ENCODE data around the gene DDX10.

Gene DDX10

GRCh38 chr11:108897916-108898315 lies 233.0 kb downstream of the DDX10 start:
- DNase-seq (ENCODE audit: low read depth in 1 of 2, low spot score in 1 of 2) = no peak

- no peak for DNase-seq (ENCODE audit: low read depth in 1 of 2, low spot score in 1 of 2)
Measured at GRCh38 chr11:108901359-108901758, 236.5 kb downstream of the DDX10 start.

DNA sequence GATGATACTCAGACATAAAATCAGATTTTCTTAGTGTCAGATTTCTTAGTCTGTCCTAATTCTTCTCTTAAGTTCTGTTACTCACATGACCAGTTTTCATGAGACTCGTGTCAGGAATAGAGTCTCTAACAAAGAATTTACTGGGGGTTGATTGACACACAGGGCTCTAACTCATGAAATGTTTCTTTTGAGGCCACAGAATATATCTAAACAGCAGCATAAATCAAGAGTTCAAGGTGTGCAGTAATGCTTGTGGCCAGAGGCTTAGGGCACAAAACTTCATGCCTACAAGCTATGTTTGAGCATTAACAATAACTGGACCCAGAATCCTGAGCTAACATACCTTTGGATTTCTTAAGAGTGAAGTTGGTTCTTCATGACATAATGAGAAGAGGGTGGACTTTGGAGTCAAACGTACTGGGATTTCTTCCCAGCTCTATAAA lies 237.2 kb downstream of the DDX10 start:
- no peak for DNase-seq (ENCODE audit: low read depth in 1 of 2, low spot score in 1 of 2)

GRCh38 chr11:108904480-108904879 lies 239.6 kb downstream of the DDX10 start:
- no peak for DNase-seq (ENCODE audit: low read depth in 1 of 2, low spot score in 1 of 2)

DNA sequence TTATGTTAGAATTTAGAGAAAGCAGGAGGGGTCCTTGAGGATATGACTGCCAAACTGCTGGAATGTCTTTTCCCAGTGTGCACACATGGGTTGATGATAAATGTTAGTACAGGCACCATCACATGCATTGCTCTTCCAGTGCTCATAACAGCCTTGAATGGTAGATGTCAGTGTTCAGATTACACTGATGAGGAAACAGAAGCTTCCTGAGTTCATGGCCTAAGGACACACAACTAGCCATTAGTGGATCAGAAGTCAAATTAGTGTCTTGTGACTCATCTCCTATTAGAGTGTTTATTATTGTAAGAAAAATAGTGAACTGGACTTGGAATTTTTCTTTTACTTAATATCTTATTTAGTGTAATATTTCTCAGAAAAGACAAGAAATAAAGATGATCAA lies 241.5 kb downstream of the DDX10 start:
- no peak for DNase-seq (ENCODE audit: low read depth in 1 of 2, low spot score in 1 of 2)

DNA sequence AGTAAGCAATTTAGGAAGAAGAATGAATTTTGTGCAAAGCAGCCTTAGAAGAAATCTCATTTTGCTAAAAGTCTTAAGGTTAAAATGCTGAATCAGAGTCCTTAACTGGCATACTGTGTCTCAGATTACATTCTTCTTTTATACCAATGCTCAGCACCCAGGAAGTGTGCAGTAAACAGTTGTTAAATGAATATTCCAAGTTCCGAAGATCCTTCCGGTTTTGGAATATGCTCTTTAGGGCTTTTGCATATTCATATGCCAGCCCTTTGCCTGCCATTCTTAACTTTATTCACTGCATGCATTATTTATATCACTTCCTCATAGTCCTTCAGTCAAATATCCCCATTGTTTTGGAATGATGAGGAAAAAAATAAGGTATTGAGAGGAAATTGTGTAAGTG lies 242.0 kb downstream of the DDX10 start:
- no peak for DNase-seq (ENCODE audit: low read depth in 1 of 2, low spot score in 1 of 2)

- no peak for DNase-seq (ENCODE audit: low read depth in 1 of 2, low spot score in 1 of 2)
Measured at GRCh38 chr11:108909041-108909440, 244.2 kb downstream of the DDX10 start.

- no peak for DNase-seq (ENCODE audit: low read depth in 1 of 2, low spot score in 1 of 2)
Measured at GRCh38 chr11:108909921-108910320, 245.1 kb downstream of the DDX10 start.

GRCh38 chr11:108912581-108912980 lies 247.7 kb downstream of the DDX10 start:
- no peak for DNase-seq (ENCODE audit: low read depth in 1 of 2, low spot score in 1 of 2)

- DNase-seq (ENCODE audit: low read depth in 1 of 2, low spot score in 1 of 2) = no peak
Measured at GRCh38 chr11:108913204-108913603, 248.3 kb downstream of the DDX10 start.

DNA sequence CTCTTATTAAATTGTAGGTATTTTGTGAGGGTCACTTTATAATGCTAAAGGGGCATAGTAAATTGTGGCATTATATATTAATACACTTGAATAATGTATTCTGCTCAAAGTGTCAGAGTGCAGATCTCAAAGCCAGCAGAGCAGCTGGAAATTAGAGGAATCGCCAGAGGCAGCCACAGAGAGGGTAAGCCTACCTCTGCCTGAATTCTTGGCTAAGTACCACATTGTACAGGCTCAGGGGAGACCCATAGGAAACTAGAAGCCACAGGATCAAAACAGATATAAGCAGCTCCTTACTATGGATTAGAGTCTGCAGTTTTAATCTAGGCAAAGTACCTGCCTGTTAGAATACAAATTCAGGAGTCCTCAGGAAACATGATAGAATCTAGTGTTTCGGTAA lies 249.3 kb downstream of the DDX10 start:
- no peak for DNase-seq (ENCODE audit: low read depth in 1 of 2, low spot score in 1 of 2)

- DNase-seq (ENCODE audit: low read depth in 1 of 2, low spot score in 1 of 2) = no peak
Measured at GRCh38 chr11:108914981-108915380, 250.1 kb downstream of the DDX10 start.

- no peak for DNase-seq (ENCODE audit: low read depth in 1 of 2, low spot score in 1 of 2)
Measured at GRCh38 chr11:108915666-108916065, 250.8 kb downstream of the DDX10 start.

DNA sequence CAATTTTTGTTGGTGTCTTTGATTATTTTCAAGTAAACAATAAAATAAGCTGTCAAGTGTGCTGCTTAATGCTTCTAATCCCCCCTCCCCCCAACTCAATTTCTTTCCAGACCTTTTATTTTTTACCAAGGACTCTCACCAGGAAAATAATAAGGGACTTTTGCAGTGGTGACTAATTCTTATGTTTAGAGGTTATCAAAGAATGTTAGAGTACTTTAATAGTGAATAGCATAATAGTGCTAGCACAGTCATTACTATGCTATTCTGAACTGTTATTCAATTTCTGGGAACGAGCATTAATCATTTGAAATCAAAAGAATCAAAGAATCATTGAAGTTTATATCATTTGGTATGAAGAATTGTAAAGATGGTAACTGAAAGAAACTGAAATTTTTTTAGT lies 251.4 kb downstream of the DDX10 start:
- no peak for DNase-seq (ENCODE audit: low read depth in 1 of 2, low spot score in 1 of 2)

DNA sequence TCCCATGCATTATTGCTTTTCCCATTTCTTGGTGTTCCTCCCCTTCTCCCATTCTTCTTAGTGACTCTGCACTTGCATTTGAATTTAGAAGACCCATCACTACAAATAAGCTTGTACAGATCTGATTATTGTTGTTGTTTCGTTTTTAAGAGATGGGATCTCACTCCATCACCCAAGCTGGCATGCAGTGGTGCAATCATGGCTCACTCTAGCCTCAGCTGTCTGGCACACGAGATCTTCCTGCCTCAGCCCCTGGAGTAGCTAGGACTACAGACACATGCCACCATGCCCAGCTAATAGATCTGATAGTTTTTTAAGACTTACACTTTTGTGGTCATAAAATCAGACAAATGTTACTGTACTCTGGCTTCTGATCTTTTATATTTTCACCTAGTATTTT lies 252.1 kb downstream of the DDX10 start:
- DNase-seq (ENCODE audit: low read depth in 1 of 2, low spot score in 1 of 2) = no peak

DNA sequence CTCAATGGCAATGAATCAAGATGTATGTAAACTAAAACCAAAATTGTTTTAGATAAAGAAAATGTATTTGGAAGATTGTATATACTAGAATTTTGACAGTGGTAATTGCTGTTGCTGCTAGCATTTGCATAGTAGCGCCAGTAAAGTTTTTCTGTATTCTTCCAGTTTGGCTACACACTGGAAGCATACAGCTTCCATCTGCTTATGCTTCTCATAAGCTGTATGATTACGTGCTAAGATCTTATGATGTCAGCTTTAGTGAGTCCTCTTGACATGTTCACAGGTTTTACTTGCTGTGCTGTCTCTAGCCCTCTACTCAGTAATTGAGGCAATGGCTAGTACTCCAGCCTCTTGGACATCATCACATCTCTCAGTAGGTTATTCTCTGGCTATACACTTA lies 256.3 kb downstream of the DDX10 start:
- no peak for DNase-seq (ENCODE audit: low read depth in 1 of 2, low spot score in 1 of 2)

- no peak for DNase-seq (ENCODE audit: low read depth in 1 of 2, low spot score in 1 of 2)
Measured at GRCh38 chr11:108922241-108922640, 257.4 kb downstream of the DDX10 start.

DNA sequence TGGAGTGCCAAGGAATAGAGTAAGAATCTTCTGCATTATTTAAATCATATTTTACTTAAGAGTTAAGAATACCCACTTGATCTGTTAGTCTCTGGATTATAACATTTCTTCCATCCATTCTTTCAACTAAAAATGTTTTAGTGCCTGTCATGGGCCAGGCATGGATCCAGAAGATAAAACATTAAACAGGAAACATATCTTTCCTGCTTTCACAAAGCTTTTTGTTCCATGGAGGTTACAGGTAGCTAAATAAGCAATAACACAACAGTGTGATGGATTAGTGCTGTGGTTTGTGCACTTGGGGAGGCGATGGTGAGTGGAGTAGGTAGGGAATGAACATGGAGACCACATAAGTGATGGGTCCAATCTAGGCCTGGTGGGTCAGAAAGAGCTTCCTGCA lies 258.5 kb downstream of the DDX10 start:
- no peak for DNase-seq (ENCODE audit: low read depth in 1 of 2, low spot score in 1 of 2)

DNA sequence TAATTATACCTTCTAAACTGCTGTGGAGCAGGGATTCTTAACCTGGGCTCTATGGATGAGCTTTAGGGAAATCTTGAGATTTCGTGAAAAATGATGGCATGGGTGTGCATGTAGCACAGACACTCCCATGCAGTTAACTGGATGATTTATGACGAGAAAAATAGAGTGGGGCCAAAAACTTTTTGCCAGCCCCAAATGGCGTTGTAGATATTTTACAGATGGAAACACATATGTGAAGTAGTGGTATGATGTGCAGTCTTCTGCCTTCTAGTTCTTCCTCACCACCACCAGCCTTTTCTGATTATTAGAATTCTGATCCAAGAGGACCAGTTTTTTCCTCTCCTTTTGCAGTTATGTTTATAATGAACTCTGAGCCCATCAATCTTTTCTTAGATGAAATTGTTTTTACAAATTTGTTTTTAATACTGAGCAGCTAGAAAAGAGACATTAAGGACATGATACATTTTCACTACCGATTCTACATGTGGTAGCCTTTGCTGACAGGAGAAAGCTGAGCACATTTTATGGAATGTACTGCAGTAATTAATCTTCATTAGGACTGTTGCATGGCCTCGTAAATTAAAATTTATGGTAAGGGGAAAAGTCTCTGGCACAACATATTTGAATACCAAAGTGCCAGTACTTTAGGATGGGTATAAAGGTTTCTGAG lies 261.4 kb downstream of the DDX10 start:
- no peak for DNase-seq (ENCODE audit: low read depth in 1 of 2, low spot score in 1 of 2)

DNA sequence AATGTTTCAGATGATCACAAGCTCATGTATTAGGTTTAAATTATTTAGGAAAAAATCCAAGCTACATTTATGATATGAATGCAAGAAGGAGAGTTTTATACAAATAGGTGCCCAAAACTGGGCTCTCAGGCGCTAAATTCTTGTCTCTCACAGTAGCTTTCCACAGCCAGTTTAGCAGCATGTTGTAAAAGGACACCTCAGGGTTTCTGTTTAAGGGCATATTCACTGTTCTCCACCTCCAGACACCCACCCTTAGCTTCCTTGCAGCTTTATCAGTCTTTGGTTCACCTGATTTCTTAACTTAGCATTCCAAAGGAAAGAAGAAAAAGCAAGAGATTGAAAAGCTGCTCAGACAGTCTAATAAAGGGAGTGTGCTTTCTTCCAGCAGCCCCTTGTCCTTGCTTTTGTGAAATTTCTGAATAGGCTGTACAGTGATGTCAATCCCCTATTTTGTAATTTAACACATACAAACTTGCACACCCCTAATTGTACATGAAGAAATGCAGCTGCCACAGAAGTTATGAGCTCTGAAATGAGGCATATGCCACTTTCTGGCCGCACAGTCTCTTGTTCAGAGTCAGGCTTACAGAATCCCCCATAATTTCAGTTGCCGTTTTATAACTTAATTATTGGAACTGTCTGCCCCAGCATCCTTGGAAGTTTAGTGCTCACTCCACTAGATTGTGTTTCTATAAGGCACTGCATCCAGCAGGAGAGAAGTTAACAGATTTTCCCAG lies 262.1 kb downstream of the DDX10 start:
- DNase-seq (ENCODE audit: low read depth in 1 of 2, low spot score in 1 of 2) = no peak

DNA sequence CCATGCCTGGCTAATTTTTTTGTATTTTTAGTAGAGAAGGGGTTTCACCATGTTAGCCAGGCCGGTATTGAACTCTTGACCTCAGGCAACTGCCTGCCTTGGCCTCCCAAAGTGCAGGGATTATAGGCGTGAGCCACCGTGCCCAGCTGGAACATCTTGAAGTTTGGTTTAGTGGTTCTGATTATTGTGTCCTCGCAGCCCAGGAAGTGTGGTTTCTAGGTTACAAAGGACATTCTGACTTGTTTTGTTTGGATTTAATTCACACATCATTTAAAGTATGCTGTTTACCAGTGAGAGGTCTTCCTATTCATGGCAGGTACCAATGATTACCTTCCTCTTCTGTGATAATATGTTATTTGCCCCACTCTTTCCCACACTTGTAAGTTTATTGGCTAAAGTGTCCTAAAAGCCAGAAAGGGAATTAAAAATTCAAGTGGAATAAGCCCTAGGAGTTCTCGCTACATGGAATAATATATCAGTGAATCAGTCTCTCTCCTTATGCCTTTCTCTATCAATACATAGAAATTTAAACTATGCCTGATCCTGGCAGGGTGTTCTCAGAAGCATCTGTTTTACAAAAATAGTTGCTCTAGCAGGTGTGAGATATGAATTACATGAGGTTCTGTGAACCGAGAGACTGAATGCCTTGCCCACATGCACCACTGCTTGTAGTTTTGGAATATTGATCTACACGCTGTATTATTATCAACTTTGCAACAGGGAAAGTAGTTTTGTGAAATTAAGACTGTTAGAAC lies 263.1 kb downstream of the DDX10 start:
- DNase-seq (ENCODE audit: low read depth in 1 of 2, low spot score in 1 of 2) = no peak

DNA sequence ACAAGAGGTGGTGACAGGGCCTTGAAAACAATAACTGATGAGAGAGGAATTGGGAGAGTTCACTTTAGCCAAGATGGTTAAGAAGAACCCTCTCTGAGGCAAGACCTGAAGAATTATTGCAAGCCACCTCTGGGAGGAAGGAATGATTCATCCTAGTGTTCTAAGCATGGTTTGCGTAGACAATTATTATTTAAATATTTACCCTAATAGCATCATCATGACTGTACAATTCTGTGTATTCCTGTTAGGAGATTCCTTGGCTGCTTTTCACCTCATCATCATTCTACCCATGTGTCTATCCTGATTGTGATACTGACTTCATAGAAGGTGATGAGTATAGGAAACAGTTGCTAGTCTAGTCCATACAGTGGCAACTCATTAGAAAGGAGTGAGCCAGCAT lies 264.4 kb downstream of the DDX10 start:
- DNase-seq (ENCODE audit: low read depth in 1 of 2, low spot score in 1 of 2) = no peak

All from activated T-helper 1 cell treated with anti-CD3 and anti-CD28 coated beads, Interleukin-2, amount 50 U/mL, for 16 hours (primary cell).